Gastroesophageal sphincter (tissue), 4 donors: ENCODE data around the gene REEP6. TPM values are rescaled to one million over a fixed set of nuclear protein-coding genes. Genes with fewer than 3 reads are reported as not detected.
A peak's percentile ranks its signal among the peaks of the same experiment; 100 is the strongest.

Experiments used
- ATAC-seq: fragments of 150-250 bp; one replicate; pipeline ENCODE4 v1.9.1; 2016; ENCODE audit warnings: mild to moderate bottlenecking, moderate library complexity
- H3K27ac ChIP-seq, 4 donors: fragments of 200-600 bp; sonication (generic) in 3 of 4; 1 replicate in 3 of 4; 2 replicates in 1 of 4; pipeline ENCODE4 v1.5.1; 2016 to 2019
- H3K27me3 ChIP-seq: fragments of 200-600 bp; sonication (generic); one replicate; pipeline ENCODE4 v1.5.1; 2019
- H3K36me3 ChIP-seq, 2 donors: fragments of 200-600 bp; sonication (generic); one replicate each; pipeline ENCODE4 v1.5.1; 2019; ENCODE audit warnings: control low read depth in 1 of 2
- H3K4me1 ChIP-seq, 3 donors: fragments of 200-600 bp; sonication (generic); 1 replicate in 2 of 3; 2 replicates in 1 of 3; pipeline ENCODE4 v1.5.1; 2016 to 2019; ENCODE audit warnings: control low read depth in 2 of 3
- H3K4me3 ChIP-seq, 2 donors: fragments of 200-600 bp; sonication (generic); one replicate each; pipeline ENCODE4 v1.5.1; 2019; ENCODE audit warnings: mild to moderate bottlenecking in 1 of 2, moderate library complexity in 1 of 2
- H3K9me3 ChIP-seq, 3 donors: fragments of 200-600 bp; sonication (generic); one replicate each; pipeline ENCODE4 v1.5.1; 2017 to 2019; ENCODE audit warnings: control low read depth in 2 of 3
- EP300 ChIP-seq: sonication (generic); formaldehyde crosslinking; IDR thresholded peaks from one replicate; pipeline ENCODE4 v1.6.1; 2017; ENCODE audit warnings: antibody characterized with exemption, mild to moderate bottlenecking
- POLR2A ChIP-seq, 2 donors: fragments of 450-650 bp; IDR thresholded peaks; one replicate each; pipeline ENCODE4 v1.6.1; 2017; ENCODE audit warnings: antibody characterized with exemption in 2 of 2, mild to moderate bottlenecking in 2 of 2, moderate library complexity in 1 of 2
- POLR2AphosphoS5 ChIP-seq: sonication (generic); formaldehyde crosslinking; IDR thresholded peaks from one replicate; pipeline ENCODE4 v1.6.1; 2017; ENCODE audit warnings: antibody characterized with exemption
- WGBS, 2 donors: methylation state at CpG; one replicate each; pipeline ENCODE4 v1.1.5; 2018; ENCODE audit warnings: low coverage in 1 of 2; 5-methylcytosine and 5-hydroxymethylcytosine counted together
- total RNA-seq, 4 donors: library from RNA; depleted of rRNA; stranded (reverse); fragments of >200 nt; gene quantifications; one replicate each; pipeline ENCODE4 v1.1.0, GENCODE V29; 2016
- TF ChIP-seq, protein P1 (sequence below), 4 experiments: fragments of 200-600 bp in 2 of 4; fragments of 450-650 bp in 2 of 4; sonication (generic) in 1 of 4; IDR thresholded peaks; one replicate each; pipeline ENCODE4 v1.5.1; 2017 to 2019; ENCODE audit warnings: antibody characterized with exemption in 4 of 4, mild to moderate bottlenecking in 2 of 4, moderate library complexity in 2 of 4

Gene REEP6
- total RNA-seq, 4 donors from 2014 or later, result 0.32 to 0.96 (median 0.40) TPM; not detected in 1

DNA sequence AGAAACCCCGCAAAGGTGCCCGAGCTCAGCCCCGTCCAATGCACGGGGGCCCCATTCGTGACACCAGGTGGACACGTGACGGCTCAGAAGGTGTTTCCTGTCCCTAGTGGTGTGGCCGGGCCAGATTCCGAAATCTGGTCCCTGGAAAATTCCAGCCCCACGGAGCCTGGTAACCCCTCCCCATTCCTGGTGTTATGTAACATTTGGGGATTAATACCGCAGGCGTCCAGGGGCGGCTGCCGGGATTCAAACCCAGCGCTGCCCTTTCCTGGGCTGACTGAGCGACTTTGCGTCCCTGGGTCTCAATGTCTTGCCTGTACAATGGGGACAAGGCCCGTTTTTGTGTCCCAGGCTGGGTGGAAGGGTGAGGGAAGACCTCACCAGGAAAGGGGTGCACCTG, 31.9 kb downstream of the REEP6 start:
- TF ChIP-seq, protein P1, sequence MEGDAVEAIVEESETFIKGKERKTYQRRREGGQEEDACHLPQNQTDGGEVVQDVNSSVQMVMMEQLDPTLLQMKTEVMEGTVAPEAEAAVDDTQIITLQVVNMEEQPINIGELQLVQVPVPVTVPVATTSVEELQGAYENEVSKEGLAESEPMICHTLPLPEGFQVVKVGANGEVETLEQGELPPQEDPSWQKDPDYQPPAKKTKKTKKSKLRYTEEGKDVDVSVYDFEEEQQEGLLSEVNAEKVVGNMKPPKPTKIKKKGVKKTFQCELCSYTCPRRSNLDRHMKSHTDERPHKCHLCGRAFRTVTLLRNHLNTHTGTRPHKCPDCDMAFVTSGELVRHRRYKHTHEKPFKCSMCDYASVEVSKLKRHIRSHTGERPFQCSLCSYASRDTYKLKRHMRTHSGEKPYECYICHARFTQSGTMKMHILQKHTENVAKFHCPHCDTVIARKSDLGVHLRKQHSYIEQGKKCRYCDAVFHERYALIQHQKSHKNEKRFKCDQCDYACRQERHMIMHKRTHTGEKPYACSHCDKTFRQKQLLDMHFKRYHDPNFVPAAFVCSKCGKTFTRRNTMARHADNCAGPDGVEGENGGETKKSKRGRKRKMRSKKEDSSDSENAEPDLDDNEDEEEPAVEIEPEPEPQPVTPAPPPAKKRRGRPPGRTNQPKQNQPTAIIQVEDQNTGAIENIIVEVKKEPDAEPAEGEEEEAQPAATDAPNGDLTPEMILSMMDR (IDR thresholded peaks at IDR 0.05), result no peak
- TF ChIP-seq POLR2AphosphoS5 (no peak), POLR2A (IDR thresholded peaks at IDR 0.05) (no peak), EP300 (no peak)
- H3K4me3 ChIP-seq, result no peak overlapping the region
- H3K27ac ChIP-seq, result no peak overlapping the region
- WGBS, 2 donors, result no CpG with 5 or more reads among the region's 18 CpGs
- no peaks in the 10 kb centered on the region for H3K36me3 ChIP-seq
- ATAC-seq, result no peak
- peaks cover 0 to 12% (median 0%) of the 10 kb centered on the region in 3 donors for H3K4me1 ChIP-seq
- peaks cover 69% of the 10 kb centered on the region for H3K27me3 ChIP-seq
- no peaks in the 10 kb centered on the region for H3K9me3 ChIP-seq

DNA sequence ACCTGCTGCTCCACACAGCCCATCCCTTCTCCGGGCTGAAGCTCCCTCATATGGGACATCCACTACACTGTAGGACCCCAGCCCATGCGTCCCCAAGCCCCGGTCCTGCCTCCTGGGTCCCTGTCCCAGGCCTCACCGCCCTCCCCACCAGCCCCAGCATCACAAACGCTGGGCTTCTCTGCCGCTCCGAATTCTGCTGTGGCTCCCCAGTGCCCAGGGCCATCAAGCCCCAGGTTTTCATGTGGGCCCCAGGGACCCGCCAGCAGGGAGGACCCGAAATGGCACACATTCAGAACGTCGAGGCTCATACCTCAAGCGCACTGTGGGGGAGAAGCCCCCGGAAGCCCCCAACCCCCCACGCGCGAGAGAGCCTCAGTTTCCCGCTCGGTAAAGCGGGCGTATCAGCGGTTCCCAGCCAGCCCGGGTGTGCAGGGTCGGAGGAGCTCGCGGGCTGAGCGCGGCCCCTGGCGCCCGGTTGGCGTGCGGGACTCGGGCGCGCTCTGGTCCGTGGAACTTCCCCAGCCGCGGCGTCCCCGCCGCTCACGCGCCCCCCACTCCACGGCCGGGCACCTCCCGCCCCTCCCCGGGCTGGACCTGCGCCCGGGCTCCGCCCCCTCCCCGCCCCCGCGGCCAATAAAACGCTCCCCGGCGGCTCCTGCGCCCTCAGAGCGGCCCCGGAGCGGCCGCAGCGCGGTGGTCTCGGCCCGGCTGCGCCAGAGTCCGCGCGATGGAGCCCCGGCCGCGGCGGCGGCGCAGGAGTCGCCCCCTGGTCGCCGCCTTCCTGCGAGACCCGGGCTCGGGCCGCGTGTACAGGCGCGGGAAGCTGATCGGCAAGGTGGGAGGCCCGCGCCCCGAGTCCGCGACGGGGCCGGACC, 32.7 kb downstream of the REEP6 start, which contains the start of gene PLK5:
Gene PLK5, plus strand, starts transcription at position 666 of the 875 bp plus-strand sequence. CDS start 2,920 bp downstream, outside the sequence.
- no peak for TF ChIP-seq EP300
- no peak for TF ChIP-seq POLR2A (IDR thresholded peaks at IDR 0.05)
- TF ChIP-seq, protein P1 (IDR thresholded peaks at IDR 0.05), result peak in 1 of 4 experiments; percentile 37
- no peak for TF ChIP-seq POLR2AphosphoS5
- H3K4me3 ChIP-seq, result peak within 1 kb of the TSS in 1 of 2 donors; percentile 43
- no peak for ATAC-seq
- H3K27ac ChIP-seq, result no peak within 1 kb of the TSS
- H3K27me3 ChIP-seq, result peaks cover 72% of the 10 kb centered on the region
- 33 to 40% methylated on average over 1 to 3 of the region's 92 CpGs for WGBS, 2 donors
- no peaks in the 10 kb centered on the region for H3K9me3 ChIP-seq
- H3K4me1 ChIP-seq, result peaks cover 0 to 12% (median 0%) of the 10 kb centered on the region in 3 donors
- no peaks in the 10 kb centered on the region for H3K36me3 ChIP-seq

DNA sequence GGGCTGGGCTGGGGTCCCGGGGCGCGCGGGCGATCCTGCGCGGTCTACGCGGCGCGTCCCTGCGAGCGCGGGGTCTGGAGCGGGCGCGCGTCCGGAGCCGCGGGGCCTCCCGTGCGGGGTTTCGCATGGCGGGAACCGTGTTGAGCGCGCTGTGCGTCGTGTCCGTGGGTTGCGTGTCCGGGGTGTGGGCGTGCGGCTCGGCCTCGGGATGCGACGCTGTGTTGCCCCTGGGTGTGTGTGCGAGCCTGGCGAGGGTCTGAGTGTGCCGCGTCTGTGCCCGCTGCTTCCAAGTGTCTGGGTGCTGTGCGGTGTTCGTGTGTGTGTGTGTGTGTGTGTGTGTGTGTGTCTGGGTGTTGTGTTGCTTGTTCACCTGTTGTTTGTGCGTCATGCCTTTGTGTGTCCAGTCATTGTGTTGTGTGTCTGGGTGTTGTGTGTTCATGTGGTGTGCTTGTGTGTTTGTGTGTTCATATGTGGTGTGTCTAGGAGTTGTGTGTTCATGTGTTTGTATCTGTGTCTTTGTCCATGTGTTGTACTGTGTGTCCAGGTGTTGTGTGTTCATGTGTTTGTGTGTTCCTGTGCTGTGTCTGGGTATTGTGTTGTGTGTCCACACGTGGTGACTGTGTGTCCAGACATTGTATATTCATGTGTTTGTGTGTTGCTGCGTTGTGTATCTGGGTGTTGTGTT, 33.4 kb downstream of the REEP6 start:
- Histone ChIP-seq H3K4me1 (peaks cover 0 to 12% (median 0%) of the 10 kb centered on the region in 3 donors), H3K27ac (no peak overlapping the region), H3K27me3 (peaks cover 80% of the 10 kb centered on the region), H3K36me3 (no peaks in the 10 kb centered on the region), H3K4me3 (peak overlapping the region in 1 of 2 donors; percentile 43), H3K9me3 (no peaks in the 10 kb centered on the region)
- no peak for TF ChIP-seq POLR2AphosphoS5
- no peak for TF ChIP-seq EP300
- no peak for ATAC-seq
- WGBS, 2 donors, result 100% methylated on average over 1 of the region's 49 CpGs

DNA sequence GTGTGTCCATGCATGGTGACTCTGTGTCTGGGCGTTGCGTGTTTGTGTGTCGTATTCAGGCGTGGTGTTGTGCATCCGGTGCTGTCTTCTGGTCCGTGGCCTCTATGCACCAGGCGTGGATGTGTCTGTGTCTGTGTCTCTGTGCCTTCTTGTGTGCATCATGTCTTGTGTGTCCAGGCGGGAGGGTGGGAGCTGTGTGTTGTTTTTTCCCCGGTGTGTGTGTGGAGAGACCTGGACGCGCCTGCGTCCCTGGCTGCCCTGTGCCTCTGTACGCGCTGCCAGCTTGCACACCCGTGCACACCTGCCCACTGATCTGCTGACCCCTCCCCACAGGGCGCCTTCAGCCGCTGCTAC, 34.0 kb downstream of the REEP6 start:
- no peak for TF ChIP-seq POLR2AphosphoS5
- TF ChIP-seq, protein P1 (IDR thresholded peaks at IDR 0.05), result no peak
- no peak for TF ChIP-seq POLR2A (IDR thresholded peaks at IDR 0.05)
- TF ChIP-seq EP300, result no peak
- H3K27me3 ChIP-seq, result peaks cover 82% of the 10 kb centered on the region

DNA sequence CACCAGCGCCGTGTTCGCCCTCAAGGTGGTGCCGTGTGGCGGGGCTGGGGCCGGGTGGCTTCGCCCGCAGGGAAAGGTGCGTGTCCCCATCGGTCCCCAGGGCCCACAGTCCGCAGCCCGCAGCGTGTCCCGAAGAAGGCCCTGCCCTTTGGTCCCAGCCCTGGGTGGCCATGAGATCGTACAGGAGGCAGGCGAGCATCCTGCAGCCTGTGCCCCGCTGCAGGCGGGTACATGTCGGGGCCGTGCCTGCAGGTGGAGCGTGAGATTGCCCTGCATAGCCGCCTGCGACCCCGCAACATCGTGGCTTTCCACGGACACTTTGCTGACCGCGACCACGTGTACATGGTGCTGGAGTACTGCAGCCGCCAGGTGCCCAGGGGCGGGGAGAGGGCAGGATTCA, 34.4 kb downstream of the REEP6 start:
- H3K27me3 ChIP-seq, result peaks cover 82% of the 10 kb centered on the region
- TF ChIP-seq, protein P1 (IDR thresholded peaks at IDR 0.05), result no peak
- no peak for TF ChIP-seq POLR2AphosphoS5
- no peak for TF ChIP-seq EP300
- no peak for TF ChIP-seq POLR2A (IDR thresholded peaks at IDR 0.05)
- no peak overlapping the region for H3K4me3 ChIP-seq
- no peaks in the 10 kb centered on the region for H3K9me3 ChIP-seq
- H3K36me3 ChIP-seq, result no peaks in the 10 kb centered on the region
- 84% methylated on average over 5 of the region's 31 CpGs; no CpG with 5 or more reads in 1 of the 2 donors for WGBS, 2 donors
- no peak for ATAC-seq
- no peak overlapping the region for H3K27ac ChIP-seq
- peaks cover 0 to 12% (median 0%) of the 10 kb centered on the region in 3 donors for H3K4me1 ChIP-seq

More for the DNA sequence above, 34.0 kb downstream of the REEP6 start:
- Histone ChIP-seq H3K4me1 (peaks cover 0 to 12% (median 0%) of the 10 kb centered on the region in 3 donors), H3K27ac (no peak overlapping the region), H3K4me3 (no peak overlapping the region), H3K9me3 (no peaks in the 10 kb centered on the region), H3K36me3 (no peaks in the 10 kb centered on the region)
- ATAC-seq, result no peak
- WGBS, 2 donors, result 60 to 64% methylated on average over 7 to 8 of the region's 17 CpGs
